OCI-LY1 (cell line): ENCODE results near the gene LEMD3.

Experiments
- EZH2 ChIP-seq: fragments of 200-600 bp; sonication (generic), shearing (Covaris generic); IDR thresholded peaks from 2 replicates; pipeline ENCODE4 v1.8.0; 2017; ENCODE audit warnings: borderline replicate concordance, mixed run types, mild to moderate bottlenecking, antibody characterized with exemption, low read length, moderate library complexity, mixed read lengths
- TF ChIP-seq, protein P1 (sequence below): fragments of 200-600 bp; sonication (generic), shearing (Covaris generic); IDR thresholded peaks from 2 replicates; pipeline ENCODE4 v1.5.1; 2017; ENCODE audit warnings: mild to moderate bottlenecking, antibody characterized with exemption, low read length, moderate library complexity, mixed read lengths

DNA sequence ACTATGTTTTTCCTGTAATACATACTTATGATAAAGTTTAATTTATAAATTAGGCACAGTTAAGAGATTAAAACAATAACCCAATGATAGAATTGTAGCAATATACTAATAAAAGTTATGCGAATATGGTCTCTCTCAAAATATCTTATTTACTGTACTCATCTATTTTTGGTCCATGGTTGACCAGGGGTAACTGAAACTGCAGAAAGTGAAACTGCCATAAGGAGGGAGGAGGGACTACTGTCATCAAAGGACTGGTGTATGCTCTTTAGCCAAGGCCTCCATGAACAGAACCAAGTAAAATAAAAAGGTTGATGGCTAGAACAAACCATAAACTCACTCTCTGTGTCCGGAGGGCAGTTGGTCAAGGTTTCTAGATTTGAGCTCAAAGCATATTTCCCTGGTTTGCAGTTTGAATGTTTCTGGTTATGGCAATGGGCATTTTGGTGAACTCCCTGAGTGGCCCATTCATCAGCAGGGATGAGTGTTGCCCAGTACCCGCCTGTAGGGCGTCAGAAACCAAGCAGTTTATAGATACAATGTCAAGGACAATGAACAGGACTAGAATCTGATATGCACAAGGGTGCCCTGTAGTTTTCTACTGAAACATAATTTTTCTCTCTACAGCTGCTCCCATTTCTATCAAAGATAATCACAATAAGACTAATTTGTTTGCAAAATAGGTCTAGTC is 19.8 kb downstream of the LEMD3 start:
- TF ChIP-seq, protein P1, sequence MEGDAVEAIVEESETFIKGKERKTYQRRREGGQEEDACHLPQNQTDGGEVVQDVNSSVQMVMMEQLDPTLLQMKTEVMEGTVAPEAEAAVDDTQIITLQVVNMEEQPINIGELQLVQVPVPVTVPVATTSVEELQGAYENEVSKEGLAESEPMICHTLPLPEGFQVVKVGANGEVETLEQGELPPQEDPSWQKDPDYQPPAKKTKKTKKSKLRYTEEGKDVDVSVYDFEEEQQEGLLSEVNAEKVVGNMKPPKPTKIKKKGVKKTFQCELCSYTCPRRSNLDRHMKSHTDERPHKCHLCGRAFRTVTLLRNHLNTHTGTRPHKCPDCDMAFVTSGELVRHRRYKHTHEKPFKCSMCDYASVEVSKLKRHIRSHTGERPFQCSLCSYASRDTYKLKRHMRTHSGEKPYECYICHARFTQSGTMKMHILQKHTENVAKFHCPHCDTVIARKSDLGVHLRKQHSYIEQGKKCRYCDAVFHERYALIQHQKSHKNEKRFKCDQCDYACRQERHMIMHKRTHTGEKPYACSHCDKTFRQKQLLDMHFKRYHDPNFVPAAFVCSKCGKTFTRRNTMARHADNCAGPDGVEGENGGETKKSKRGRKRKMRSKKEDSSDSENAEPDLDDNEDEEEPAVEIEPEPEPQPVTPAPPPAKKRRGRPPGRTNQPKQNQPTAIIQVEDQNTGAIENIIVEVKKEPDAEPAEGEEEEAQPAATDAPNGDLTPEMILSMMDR: no peak
- TF ChIP-seq EZH2: no peak
